Stimulated activated CD8-positive, alpha-beta memory T cell treated with anti-CD3 and anti-CD28 coated beads, Interleukin-4, amount 100 ng/mL, for 1 hour (primary cell): ENCODE measurements around the gene GSC.
"Not testable (repeated sequence)": the region's sequence is repeated elsewhere in the genome, so short reads cannot be mapped to it uniquely, and the experiment has no call there.

Experiments used
- DNase-seq, 2 donors: peaks; one replicate each; pipeline ENCODE4 v3.0.0-alpha.2; 2020; ENCODE audit warnings: low read depth in 2 of 2, low spot score in 1 of 2

Gene GSC

DNA sequence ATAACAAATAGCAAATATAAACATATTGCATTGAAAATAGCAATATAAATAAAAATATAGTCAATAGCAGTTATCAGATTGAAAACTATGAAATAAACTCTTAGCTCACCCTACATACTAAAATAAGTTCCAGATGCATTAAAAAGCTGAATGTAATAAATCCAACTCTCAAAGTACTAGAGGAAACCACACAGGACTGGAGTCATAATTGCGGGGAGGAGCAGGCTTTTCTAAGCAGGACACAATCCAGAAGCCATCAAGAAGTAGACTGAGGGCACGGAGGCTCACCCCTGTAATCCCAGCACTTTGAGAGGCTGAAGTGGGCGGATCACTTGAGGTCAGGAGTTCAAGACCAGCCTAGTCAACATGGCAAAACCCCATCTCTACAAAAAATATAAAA lies 22.2 kb downstream of the GSC start:
- no peak for DNase-seq

DNA sequence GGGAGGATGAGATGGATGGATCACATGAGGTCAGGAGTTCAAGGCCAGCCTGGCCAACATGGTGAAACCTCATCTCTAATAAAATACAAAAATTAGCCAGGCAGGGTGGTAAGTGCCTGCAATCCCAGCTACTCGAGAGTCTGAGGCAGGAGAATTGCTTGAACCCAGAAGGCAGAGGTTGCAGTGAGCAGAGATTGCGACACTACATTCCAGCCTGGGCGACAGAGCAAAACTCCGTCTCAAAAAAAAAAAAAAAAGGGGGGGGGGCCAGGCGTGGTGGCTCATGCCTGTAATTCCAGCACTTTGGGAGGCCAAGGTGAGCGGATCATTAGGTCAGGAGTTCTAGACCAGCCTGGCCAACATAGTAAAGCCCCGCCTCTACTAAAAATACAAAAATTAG lies 22.8 kb downstream of the GSC start:
- DNase-seq: not testable (repeated sequence)

DNA sequence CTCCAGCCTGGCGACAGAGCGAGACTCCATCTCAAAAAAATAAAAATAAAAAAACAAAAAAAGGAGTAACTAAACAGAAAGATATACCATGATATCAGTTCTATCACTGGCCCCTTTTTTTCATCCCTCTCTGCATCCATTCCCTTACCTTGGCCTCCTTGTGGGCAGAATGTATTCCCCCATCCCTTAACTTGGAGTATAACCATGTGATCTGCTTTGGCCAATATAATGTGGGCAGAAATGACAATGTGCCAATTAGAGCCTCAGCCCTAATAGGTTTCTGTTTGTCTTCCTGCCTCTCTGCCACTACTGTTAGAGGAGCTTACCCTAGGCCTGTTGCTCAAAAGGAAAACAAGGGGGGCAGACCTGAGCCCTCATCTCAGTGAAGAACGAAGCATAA lies 23.8 kb downstream of the GSC start:
- DNase-seq: no peak

DNA sequence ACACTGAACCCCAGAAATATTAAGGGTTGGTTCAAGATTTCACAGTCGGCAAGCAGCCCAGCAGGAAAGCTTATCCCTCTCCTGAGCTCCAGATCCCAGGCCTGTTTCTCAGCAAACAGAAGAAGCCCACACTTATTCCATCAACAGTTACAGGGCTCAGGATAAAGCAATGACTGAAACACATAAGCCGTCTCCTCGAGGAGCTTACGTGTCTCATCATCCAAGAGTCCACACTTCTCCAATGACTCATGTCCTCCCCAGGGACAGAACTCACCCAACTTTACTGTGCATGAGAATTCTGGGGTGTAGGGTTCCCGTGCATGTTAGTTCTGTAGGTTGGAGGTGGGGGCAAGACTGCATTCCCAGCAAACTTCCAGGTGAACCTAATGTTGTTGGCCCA lies 31.2 kb downstream of the GSC start:
- DNase-seq: no peak

DNA sequence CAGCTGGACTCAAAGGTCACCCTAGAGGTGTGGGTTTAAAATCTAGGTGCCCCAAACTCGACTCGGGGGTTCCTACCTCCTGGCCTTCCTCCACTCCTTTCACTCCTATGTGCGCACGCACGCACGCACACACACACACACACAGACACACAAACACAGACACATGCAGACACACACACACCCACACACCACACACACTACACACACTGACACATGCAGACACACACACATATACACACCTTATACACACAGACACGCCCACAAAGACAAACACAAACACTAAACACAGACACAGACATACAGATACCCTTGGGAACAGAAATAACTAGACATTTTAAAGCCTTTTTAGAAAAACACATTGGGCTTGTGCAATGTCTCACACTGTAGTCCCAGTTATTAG lies 31.8 kb downstream of the GSC start:
- no peak for DNase-seq

DNA sequence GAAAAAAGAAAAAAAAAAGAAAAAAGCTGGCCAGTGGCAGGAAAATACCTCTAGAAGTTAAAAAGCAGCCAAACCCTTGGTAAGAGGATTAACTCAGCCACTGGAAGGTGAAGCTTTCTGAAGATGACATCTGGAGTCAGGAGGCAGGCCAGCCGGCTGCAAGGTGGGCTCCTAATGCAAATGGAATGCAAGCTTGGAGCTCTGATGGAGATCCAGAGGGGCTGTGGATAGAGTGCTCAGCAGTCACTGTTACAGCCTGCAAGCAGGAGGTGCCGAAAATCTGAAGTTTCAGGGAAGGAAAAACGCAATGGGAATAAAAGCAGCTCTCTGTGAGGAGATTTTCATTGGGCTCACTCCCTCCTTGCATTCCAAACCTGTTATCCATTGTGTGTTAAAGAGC lies 41.0 kb downstream of the GSC start:
- no peak for DNase-seq

DNA sequence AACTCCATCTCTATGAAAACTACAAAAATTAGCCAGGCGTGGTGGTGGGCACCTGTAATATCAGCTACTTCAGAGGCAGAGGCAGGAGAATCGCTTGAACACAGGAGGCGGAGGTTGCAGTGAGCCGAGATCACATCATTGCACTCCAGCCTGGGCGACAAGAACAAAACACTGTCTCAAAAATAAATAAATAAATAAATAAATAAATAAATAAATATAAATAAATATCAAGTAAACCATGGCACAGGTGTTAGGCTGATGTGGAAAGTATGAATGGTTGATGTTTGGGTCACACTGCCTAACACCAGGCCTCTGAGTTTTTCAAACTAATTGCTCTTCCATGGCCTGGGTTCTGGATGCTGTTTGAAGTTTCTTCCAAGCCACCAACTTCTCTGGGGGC lies 41.5 kb downstream of the GSC start:
- not testable (repeated sequence) for DNase-seq

DNA sequence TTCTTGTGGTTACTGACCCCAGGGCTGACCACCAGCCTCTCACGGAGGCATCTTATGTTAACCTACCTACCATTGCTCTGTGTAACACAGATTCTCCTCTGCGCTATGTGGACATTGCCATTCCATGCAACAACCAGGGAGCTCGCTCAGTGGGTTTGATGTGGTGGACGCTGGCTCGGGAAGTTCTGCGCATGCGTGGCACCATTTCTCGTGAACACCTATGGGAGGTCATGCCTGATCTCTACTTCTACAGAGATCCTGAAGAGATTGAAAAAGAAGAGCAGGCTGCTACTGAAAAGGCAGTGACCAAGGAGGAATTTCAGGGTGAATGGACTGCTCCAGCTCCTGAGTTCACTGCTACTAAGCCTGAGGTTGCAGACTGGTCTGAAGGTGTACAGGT lies 43.3 kb downstream of the GSC start:
- DNase-seq: not testable (repeated sequence)

DNA sequence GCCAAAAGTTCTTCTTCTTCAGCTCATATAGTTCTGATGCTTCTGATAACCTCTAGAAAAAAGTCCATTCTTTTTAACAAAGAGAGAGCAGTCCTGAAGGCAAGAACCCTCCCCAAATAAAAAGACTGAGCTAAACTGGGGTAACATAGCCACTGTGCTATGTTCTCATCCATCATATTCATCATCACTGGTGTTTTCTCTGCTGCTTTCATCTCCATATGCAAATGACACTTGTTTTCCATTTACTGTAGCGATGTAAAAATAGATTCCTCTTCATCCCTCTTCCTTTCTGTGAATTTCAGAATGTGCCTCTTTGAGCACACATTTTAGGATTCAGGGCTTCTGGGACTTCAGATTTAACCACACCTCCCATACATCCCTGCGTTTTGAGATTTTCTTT lies 44.9 kb downstream of the GSC start:
- no peak for DNase-seq

DNA sequence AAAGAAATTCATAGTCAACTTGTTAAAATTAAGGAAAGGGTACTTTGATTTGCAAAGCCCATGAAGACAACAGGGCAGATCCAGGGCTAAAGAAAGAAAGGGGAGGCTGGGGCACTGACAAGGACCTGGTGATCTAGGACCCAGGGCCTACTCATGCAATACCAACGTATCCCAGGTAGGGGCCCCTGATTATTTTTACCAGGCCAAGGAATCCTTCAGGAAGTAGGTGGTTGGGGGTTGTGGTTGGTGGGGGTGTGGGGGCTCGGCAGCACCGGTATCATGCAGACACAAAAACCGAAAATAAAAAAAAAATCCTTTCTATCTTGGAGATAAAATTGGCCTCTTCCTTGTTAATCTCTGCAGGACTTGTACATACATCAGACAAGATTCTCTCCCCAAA lies 47.5 kb downstream of the GSC start:
- no peak for DNase-seq
